GM19328 (cell line): ENCODE measurements around the gene CHST12.
"Not testable (repeated sequence)": the region's sequence is repeated elsewhere in the genome, so short reads cannot be mapped to it uniquely, and the experiment has no call there.

Source experiments
- ATAC-seq: cut with Tn5 transposase; IDR thresholded peaks from one replicate; pipeline ENCODE4 v1.9.1; 2021; ENCODE audit warnings: mild to moderate bottlenecking, moderate library complexity; ENCODE audit not compliant: unreplicated experiment

CHST12 gene

GRCh38 chr7:2377492-2377891 is 25.9 kb upstream of the CHST12 start:
- not testable (repeated sequence) for ATAC-seq

DNA sequence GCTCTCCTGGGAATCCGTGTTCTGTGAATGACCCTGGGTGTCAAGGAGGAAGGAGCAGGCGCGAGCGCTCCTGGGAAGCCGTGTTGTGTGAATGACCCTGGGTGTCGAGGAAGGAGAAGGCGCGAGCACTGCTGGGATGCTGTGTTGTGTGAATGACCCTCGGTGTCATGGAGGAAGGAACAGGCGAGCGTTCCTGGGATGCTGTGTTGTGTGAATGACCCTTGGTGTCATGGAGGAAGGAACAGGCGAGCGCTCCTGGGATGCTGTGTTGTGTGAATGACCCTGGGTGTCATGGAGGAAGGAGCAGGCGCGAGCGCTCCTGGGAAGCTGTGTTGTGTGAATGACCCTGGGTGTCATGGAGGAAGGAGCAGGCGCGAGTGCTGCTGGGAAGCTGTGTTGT is 25.3 kb upstream of the CHST12 start:
- ATAC-seq, result not testable (repeated sequence)

GRCh38 chr7:2379161-2379560 is 24.2 kb upstream of the CHST12 start:
- no peak for ATAC-seq

- ATAC-seq, result no peak
Measured at GRCh38 chr7:2379821-2380450, 23.5 kb upstream of the CHST12 start.

DNA sequence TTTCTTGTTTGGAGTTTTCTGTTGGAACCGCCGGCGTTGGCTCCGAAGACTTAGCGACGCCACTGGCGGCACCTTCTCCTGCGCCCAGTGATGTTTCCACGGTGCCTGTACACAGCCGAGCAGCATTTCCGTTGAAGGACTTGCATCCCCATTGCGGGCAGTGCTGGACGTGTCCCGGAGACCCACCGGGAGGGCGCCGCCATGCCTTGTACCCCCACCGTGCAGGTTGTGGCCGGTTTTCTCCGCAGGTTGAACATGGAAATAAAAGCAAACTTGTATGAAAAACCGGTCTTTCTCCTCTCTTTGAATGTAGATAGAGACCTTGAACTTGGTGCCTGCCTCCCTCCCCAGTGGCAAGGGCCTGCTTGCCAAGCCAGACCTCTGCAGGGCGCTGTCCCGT is 22.9 kb upstream of the CHST12 start:
- ATAC-seq, result no peak

DNA sequence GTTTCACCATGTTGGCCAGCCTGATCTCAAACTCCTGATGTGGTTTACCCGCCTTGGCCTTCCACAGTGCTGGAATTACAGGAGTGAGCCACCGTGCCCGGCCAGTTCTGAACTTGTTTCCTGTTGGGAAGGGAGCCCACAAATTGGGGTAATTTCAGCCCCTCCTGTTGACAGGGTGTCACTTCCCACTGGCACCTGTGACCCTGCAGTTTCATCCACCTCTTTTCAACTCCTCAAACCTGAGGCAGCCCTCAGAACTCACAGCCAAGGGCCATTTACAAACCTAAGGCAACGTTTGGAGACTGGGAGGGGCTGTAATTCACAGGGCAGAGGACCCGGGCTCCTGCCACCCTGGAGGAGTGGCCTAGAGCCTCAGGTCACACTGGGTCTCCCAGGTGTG is 22.2 kb upstream of the CHST12 start:
- no peak for ATAC-seq

GRCh38 chr7:2381881-2382509 is 21.4 kb upstream of the CHST12 start:
- ATAC-seq, result no peak

- ATAC-seq, result no peak
Measured at GRCh38 chr7:2383543-2384274, 19.7 kb upstream of the CHST12 start.

GRCh38 chr7:2384354-2385243 is 18.8 kb upstream of the CHST12 start:
- no peak for ATAC-seq

DNA sequence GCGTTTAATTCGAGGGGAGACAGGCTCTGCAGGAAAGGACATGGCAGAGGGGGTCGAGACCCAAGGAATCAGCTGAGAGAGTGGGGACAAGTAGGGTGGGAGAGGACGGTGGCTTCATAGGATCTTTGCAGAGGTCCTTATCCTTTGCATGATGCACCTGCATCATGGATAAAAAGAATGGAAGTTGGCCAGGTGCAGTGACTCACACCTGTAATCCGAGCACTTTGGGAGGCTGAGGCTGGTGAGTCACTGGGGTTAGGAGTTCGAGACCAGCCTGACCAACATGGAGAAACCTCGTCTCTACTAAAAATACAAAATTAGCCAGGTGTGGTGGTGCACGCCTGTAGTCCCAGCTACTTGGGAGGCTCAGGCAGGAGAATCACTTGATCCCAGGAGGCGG is 17.3 kb upstream of the CHST12 start:
- not testable (repeated sequence) for ATAC-seq

DNA sequence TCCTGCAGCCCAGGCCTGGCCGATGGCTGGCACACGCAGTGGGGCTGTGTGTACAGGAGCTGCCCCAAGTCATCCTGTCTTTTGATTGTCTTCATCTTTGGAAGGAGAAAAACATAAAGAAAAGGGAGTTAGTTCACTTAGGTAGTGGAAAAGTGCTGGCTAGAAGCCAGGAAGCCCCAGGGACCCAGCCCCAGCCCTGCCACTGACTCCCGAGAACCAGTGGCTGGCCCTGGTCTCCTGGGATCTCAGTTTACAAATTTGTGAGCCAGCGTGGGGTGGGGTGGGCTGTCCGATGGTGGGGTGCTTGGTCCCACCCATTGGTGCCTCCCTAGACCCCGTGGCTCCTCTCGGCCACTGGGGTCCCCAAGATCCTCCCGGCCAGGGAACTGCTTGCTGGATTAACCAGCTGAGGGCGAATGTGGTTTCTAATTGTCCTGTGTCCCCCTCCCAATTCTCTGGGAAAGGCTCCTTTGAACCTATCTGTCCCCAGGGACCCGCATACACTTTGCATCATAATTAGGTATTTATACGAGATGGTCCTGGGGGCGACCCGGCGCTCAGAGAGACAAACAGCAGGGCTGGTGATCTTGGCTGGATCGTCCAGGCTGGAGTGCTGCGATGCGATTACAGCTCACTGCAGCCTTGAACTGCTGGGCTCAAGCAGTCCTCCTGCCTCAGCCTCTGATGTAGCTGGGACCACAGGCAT is 16.3 kb upstream of the CHST12 start:
- no peak for ATAC-seq

DNA sequence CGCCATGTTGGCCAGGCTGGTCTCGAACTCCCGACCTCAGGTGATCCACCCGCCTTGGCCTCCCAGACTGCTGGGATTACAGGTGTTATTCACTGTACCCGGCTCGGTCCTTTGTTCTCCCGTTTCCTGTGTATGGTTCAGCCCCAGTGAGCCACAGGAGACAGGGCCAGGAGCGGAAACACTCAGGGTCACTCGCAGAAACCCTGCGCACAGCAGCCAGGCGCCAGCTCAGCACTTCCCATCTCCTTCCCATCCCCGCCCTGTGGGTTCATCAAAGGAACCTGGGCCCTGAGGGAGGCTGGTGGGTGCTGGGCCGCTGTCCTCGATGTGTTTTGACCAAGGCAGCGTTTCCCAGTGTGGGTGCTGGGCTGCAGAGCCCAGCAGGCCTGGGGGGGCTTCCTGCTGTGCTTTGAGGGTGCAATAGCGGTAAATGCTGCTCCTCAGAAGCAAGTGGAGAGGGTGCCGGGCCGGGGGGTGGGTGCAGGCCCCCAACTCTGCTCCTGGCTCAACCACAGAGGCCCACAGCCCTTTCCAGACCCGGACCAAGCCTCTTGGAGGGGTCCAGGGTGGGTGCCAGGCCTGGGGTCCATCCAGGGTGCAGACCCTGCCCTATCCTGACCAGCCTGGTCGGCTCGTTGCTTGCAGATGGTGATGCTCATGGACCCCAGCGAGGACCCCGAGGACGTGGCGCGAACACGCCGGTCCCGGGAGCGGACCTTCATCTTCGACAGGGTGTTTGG is 15.3 kb upstream of the CHST12 start:
- no peak for ATAC-seq

DNA sequence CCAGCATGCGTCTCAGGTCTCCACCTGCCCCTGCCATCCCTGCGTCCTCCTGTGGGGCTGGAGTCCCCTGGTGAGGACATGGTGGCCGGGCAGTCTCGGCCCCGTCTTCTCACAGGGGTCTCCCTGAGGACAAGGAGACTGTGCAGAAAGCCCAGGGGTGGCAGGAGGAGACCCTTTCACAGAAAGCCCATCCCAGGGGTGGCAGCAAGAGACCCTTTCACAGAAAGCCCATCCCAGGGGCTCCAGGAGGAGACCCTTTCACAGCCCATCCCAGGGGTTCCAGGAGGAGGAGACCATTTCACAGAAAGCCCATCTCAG is 14.8 kb upstream of the CHST12 start:
- ATAC-seq, result no peak

DNA sequence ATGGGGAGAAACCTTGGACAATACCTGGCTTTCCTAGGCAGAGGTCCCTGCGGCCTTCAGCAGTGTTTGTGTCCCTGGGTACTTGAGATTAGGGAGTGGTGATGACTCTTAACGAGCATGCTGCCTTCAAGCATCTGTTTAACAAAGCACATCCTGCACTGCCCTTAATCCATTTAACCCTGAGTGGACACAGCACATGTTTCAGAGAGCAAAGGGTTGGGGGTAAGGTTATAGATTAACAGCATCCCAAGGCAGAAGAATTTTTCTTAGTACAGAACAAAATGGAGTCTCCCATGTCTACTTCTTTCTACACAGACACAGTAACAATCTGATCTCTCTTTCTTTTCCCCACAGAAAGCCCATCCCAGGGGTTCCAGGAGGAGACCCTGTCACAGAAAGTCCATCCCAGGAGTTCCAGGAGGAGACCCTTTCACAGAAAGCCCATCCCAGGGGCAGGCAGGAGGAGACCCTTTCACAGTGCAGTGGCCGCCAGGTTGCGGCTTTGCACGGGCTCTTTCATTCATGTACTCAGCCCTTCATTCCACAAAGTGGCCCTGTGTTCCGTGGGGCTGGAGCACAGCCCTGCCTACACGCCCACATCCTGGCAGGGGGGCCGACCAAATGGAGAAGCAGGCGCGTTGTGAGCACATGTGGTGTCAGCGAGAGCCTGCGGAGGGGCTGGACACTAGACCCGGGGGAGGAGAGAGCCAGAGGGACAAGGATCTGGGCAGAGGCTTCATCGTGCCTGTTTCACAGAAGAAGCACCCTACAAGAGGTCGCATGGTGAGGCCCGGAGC is 13.2 kb upstream of the CHST12 start:
- not testable (repeated sequence) for ATAC-seq

DNA sequence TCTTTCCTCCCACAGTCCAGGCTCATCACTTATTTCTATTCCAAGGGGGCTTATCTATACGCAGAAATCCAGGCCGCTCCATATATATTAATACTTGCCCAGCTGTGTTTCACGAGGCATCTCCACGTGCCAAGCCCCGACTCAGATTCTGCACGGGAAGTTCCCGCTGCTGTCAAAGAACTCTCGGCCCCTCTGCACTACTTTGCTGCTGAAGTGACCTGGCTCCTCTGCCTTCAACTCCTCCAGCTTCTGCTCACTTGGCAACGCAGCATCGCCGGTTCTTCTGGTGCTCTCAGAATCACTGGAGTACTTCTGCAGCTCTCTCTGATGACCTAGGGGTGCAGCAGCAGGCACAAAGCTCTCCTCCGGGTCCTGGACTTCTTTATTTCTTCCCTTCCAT is 9.7 kb upstream of the CHST12 start:
- ATAC-seq, result no peak

- ATAC-seq, result no peak
Measured at GRCh38 chr7:2394566-2395082, 8.8 kb upstream of the CHST12 start.

DNA sequence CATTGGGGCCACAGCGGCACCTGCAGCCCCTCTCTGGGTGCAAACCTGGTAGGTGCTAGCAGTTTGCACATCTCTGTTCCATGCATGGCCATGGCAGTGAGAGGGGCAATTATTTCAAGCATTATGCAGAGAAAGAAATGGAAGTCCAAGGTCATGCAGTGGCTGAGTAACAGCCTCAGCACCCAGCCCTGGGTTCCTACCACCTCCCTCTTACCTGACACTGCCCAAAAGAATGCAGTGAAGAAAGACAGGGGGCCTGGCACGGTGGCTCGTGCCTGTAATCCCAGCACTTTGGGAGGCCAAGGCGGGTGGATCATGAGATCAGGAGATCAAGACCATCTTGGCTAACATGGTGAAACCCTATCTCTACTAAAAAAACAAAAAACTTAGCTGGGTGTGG is 4.9 kb upstream of the CHST12 start:
- no peak for ATAC-seq

DNA sequence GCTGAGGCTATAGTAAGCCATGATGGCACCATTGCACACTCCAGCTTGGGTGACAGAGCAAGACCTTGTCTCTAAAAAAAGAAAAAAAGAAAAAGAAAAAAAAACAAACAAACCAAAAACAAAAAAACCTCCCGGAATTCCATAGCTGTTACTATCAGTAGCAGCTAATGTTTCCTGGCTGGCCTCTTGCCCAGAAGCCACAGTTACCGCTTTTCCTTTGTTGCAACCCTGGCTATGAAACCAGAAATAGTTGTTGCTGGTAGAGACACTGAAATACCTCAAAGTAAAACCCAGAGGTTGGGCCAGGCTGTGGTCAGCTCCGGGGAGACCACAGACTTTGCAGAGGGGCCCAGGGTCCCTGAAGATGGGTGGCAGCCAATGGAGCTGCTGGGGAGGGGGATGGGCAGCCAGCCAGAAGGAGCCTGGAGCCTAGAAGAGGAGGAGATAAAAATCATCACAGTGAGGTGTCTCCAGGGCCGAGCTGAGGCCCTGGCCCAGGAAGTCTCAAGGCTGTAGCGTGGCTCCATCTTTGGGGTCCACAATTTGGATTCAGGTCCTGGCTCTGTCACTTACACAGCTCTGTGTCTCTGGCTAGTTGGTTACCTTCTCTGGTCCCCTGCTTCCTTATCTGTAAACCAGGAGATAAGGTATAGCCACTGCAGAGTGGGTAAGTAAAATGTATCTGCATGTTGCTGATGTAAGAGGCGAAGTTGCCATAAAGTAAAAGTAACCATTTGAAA is 3.4 kb upstream of the CHST12 start:
- ATAC-seq, result no peak

GRCh38 chr7:2402687-2403013 is 761 bp upstream of the CHST12 start:
- no peak for ATAC-seq
